Measurements from ENCODE around the gene DACH1.

DNA sequence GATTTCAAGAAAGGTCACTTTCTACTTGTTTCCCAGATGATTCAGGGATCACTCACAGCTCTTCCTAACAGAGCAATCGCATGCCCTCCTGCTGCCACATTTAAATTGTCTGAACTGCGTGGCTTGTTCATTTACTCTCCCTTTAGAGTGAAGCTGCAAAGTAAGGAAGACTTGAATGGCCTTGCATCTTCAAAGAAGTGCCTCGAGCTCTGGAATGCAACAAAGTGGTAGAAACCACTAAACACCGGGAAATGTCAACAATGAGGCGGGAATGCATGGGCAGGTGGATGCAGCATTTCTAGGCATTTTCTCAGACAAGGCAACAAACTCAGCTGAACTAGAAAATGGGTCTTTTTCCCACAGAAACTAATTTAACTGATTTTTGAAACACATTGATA is 10.3 kb upstream of the DACH1 start:
- TF ChIP-seq, protein P1, sequence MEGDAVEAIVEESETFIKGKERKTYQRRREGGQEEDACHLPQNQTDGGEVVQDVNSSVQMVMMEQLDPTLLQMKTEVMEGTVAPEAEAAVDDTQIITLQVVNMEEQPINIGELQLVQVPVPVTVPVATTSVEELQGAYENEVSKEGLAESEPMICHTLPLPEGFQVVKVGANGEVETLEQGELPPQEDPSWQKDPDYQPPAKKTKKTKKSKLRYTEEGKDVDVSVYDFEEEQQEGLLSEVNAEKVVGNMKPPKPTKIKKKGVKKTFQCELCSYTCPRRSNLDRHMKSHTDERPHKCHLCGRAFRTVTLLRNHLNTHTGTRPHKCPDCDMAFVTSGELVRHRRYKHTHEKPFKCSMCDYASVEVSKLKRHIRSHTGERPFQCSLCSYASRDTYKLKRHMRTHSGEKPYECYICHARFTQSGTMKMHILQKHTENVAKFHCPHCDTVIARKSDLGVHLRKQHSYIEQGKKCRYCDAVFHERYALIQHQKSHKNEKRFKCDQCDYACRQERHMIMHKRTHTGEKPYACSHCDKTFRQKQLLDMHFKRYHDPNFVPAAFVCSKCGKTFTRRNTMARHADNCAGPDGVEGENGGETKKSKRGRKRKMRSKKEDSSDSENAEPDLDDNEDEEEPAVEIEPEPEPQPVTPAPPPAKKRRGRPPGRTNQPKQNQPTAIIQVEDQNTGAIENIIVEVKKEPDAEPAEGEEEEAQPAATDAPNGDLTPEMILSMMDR (conservative IDR thresholded peaks at IDR 0.05 in 1 of 2, IDR thresholded peaks at IDR 0.05 in 1 of 2; ENCODE audit: low read depth in 1 of 2, low read length in 2 of 2), result no peak
- no peak for TF ChIP-seq EZH2 (IDR thresholded peaks at IDR 0.05; ENCODE audit: low read length, missing control alignments)

All from fibroblast of lung (primary cell).